ENCODE results near the gene GRK4.
A peak's percentile ranks its signal among the peaks of the same experiment; 100 is the strongest.
"Not testable (repeated sequence)": the region's sequence is repeated elsewhere in the genome, so short reads cannot be mapped to it uniquely, and the experiment has no call there.

GRK4 gene

DNA sequence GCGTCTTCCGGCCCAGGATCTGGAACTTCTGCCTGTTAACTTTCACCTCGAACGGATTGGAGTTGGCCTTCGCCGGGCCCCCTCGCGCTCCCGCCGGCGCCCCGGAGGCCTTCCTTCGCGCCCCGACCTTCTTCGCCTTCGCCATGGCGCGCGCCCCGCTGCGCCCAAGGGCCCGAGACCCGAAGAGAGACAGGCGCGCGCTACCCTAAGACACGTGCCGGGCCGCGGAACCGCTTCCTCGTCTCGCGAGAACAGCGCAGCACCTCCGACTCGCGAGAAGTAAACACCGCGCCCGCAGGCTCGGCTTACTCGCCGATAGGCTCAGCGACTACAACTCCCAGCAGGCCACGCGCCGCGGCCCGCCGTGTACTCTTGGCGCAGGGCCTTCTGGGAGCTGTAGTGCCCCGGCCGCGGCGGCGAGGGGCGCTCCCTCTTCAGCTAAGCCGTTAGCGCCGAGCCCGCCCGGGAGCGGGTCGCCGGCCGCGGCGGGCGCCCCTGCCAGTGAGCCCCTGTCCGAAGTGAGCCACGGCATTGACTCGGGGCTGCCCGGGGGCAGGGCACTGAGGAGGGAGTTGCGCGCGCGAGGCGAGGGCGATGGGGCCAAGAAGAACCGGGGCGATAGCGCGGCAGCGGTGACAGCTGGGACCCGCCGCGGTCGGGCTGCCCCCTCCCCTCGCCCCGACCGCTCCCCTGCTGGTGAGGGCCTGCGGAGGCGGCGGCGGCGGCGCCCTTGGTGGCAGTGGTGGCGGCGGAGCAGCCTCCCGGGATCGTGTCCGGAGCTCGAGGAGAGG, at the start of gene GRK4, which contains the start of gene NOP14:
TSS of gene GRK4 (plus strand) at position 397 of the 791 bp plus-strand sequence. CDS start 500 bp downstream, outside the sequence.
TSS of gene NOP14 (minus strand) at position 232 of the 791 bp plus-strand sequence. CDS start at position 145, 87 bp downstream.
- DNase-seq (ENCODE audit: low spot score) = peak; percentile 97

GRCh38 chr4:2914256-2915126, 48.9 kb upstream of the GRK4 start:
- no peak for DNase-seq (ENCODE audit: low spot score)

- DNase-seq (ENCODE audit: low spot score) = no peak
Observed at GRCh38 chr4:2915789-2916188, 47.6 kb upstream of the GRK4 start.

DNA sequence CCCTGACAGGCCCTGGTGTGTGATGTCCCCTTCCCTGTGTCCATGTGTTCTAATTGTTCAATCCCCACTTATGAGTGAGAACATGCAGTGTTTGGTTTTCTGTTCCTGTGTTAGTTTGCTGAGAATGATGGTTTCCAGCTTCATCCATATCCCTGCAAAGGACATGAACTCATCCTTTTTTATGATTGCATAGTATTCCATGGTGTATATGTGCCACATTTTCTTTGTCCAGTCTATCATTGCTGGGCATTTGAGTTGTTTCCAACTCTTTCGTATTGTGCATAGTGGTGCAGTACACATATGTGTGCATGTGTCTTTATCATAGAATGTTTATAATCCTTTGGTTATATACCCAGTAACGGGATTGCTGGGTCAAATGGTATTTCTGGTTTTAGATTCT, 46.7 kb upstream of the GRK4 start:
- not testable (repeated sequence) for DNase-seq (ENCODE audit: low spot score)

GRCh38 chr4:2918300-2918699, 45.1 kb upstream of the GRK4 start:
- not testable (repeated sequence) for DNase-seq (ENCODE audit: low spot score)

GRCh38 chr4:2918714-2919113, 44.7 kb upstream of the GRK4 start:
- DNase-seq (ENCODE audit: low spot score) = not testable (repeated sequence)

DNA sequence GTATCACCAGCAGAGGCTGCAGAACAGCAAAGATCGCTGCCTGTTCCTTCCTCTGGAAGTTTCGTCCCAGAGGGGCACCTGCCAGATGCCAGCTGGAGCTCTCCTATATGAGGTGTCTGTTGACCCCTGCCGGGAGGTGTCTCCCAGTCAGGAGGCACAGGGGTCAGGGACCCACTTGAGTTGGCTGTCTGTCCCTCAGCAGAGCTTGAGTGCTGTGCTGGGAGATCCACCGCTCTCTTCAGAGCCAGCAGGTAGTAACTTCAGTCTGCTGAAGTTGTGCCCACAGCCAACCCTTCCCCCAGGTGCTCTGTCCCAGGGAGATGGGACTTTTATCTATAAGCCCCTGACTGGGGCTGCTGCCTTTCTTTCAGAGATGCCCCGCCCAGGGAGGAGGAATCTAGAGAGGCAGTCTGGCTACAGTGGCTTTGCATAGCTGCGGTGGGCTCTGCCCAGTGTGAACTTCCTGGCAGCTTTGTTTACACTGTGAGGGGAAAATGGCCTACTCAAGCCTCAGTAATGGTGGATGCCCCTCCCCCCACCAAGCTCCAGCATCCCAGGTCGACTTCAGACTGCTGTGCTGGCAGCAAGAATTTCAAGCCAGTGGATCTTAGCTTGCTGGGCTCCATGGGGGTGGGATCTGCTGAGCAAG, 40.8 kb upstream of the GRK4 start:
- DNase-seq (ENCODE audit: low spot score) = peak; percentile 48

DNA sequence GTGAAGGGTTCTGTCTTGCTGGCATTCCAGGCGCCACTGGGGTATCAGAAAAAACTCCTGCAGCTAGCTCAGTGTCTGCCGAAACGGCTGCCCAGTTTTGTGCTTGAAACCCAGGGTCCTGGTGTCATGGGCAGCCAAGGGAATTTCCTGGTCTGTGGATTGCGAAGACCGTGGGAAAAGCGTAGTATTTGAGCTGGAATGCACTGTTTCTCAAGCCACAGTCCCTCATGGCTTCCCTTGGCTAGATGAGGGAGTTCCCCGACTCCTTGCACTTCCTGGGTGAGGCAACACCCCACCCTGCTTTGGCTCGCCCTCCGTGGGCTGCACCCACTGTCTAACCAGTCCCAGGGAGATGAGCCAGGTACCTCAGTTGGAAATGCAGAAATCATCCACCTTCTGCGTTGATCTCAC, 40.2 kb upstream of the GRK4 start:
- peak; percentile 13 for DNase-seq (ENCODE audit: low spot score)

GRCh38 chr4:2923668-2924173, 39.6 kb upstream of the GRK4 start:
- no peak for DNase-seq (ENCODE audit: low spot score)

GRCh38 chr4:2924286-2924685, 39.1 kb upstream of the GRK4 start:
- no peak for DNase-seq (ENCODE audit: low spot score)

DNA sequence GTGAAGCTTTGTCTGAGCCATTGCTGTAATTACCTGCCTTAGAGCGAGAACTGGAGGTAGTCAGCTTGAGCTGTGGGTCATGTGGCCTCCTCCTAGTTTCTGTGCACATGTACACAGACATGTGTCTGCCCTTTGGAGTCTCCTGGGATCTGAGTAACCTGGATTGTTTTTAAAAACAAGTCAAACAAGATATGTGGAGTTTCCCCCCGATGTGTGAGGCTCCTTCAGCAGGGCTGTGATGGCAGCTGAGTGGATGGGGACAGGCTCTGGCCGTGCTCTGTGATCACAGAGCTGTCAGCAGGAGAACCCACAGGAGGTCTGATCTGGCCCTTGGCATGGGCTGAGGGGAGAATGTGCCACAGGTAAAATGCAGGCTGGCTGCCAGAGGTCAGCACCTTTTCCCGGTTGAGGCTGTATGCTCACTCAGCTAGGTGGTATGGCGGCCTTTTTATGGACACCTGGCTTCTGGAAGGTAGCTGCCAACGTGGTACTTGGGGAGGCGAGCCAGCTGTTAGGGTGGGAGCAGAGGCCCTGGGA, 38.5 kb upstream of the GRK4 start:
- DNase-seq (ENCODE audit: low spot score) = no peak

DNA sequence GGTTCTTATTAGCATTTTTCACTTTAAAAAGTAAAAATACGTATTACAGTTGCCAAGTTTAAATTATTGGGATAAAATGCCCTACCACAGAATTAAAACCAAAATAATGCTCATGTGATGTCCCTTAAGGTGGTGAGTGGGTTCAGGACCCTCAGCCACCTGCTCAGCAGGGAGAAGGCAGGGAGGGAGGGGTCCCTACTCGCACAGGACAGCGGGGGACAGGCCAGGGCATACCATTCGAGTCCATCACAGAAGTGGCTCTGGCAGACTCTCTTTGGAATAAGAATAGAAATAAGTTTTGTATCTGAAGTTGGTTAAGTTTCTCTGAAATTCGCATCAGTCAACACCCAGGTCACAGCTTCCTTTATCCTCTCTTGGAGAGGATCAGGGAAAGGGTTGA, 37.9 kb upstream of the GRK4 start:
- no peak for DNase-seq (ENCODE audit: low spot score)

DNA sequence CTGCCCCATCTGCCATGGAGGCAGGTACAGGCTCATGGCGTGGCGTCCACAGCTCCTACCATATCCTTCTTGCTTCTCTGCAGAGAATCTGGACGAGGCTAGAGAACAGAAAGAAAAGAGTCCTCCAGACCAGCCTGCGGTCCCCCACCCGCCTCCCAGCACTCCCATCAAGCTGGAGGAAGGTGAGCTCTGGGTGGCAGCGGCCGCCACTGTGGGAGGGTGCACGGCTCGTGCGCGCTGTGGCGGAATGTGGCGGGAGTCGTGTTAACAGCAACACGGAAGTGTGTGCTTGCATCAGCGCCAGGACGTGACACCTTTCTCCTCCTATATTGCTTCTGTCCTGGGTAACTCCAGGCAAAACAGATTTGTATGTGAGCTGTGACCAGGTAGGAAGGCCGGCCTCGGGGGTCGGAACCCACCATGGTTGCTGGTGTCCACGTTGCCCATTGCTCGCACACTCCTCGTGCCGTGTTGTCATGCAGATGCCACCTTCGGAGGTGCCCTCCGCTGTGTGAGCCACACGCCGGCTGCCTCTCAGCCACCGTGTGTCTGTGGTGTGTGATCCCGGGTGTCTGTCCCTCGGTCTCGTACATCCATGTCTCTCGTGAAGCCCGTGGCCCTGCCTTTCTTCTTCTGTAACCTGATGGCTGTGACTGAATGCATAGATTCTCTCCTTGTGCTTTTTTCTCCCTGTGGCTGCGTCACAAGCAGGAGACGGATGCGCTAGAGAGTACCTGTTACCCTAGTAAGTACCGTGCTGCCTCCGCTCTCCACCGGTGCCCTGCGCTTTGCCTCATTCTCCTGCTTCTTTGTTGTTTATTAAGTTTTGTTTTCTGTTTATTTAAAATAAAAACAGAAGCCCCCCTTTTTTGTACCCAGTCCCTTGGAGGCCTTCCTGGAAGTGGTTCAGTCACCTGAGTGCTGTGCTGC, 37.2 kb upstream of the GRK4 start:
- DNase-seq (ENCODE audit: low spot score) = no peak

DNA sequence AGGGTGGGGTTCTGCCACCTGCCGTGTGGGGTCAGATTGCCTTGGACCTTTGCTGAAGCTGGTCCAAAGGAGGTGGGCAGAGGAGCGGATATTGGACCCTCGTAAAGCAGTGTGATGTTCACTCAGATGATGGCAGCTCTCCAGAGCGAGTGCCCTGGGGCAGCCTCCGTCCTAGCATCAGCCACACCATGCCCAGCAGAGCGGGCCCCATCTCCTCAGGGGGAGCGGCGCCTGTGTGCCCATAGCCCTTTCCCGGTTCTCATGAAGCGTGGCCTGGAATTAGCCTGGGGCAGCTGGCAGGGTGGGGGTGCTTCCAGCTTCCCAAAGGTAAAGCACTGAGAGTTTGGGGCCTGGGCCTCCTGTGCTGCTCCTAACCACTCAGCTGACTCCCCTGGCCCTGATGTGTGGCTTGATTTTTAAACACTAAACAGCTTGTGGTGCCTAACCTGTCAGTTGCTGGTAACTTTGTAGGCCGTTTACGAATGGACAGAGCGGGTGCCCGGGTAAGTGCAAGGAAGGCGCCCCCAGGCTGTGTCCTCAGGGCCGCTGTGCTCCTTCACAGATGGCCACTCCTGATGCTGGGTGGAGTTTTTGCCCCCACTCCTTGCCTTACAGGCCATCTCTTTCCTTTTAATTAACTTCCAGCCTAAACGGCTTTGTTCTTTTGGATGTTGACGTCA, 36.2 kb upstream of the GRK4 start:
- DNase-seq (ENCODE audit: low spot score) = no peak

DNA sequence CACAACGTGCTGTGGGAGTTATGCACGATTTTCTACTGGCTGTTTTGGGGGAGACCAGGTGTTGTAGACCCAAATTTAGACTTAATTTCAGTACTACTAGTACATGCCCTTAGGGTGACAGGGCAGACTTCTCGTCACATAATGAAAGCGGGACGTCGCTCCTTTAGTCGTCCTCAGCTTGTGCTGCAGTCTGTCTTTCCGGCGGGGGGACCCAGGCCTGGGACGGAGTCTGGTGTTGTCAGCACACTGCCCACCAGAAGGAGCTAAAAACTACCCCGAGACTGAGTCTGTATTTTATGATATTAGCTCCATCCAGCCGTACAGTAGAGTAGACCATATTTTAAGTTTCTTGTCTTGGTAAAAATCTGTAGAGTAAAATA, 35.7 kb upstream of the GRK4 start:
- no peak for DNase-seq (ENCODE audit: low spot score)

DNA sequence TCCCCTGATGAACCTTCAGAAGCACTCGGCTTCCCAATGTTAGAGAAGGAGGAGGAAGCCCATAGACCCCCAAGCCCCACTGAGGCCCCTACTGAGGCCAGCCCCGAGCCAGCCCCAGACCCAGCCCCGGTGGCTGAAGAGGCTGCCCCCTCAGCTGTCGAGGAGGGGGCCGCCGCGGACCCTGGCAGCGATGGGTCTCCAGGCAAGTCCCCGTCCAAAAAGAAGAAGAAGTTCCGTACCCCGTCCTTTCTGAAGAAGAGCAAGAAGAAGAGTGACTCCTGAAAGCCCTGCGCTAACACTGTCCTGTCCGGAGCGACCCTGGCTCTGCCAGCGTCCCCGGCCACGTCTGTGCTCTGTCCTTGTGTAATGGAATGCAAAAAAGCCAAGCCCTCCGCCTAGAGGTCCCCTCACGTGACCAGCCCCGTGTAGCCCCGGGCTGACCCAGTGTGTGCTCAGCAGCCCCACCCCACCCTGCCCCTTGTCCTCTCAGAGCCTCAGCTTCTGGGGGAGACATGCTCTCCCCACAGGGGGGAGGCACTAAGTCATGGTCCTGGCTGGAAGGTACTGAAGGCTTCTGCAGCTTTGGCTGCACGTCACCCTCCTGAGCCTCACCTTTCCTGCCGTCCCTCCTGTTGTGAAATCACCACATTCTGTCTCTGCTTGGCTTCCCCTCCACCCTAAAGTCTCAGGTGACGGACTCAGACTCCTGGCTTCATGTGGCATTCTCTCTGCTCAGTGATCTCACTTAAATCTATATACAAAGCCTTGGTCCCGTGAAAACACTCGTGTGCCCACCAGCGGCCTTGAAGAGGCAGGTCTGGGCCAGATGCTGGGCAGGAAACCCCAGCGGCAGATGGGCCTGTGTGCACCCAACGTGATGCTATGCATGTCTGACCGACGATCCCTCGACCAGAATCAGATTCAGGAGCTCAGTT, 34.9 kb upstream of the GRK4 start:
- DNase-seq (ENCODE audit: low spot score) = no peak

DNA sequence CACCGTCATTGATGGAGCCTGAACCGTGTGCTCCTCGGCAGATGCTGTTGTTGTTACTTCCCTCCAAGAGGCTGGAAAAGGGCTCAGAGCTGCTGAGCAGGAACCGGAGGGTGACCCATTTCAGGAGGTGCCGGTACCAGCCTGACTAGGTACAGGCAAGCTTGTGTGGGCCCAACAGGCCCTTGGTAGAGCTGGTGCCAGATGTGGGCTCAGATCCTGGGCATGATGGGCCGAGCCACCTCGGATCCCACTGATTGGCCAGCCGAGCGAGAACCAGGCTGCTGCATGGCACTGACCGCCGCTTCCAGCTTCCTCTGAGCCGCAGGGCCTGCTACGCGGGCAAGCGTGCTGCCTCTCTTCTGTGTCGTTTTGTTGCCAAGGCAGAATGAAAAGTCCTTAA, 33.9 kb upstream of the GRK4 start:
- DNase-seq (ENCODE audit: low spot score) = no peak

GRCh38 chr4:2930135-2930757, 33.1 kb upstream of the GRK4 start:
- DNase-seq (ENCODE audit: low spot score) = no peak
